ENCODE results near the gene MYO1E.

The MYO1E gene

DNA sequence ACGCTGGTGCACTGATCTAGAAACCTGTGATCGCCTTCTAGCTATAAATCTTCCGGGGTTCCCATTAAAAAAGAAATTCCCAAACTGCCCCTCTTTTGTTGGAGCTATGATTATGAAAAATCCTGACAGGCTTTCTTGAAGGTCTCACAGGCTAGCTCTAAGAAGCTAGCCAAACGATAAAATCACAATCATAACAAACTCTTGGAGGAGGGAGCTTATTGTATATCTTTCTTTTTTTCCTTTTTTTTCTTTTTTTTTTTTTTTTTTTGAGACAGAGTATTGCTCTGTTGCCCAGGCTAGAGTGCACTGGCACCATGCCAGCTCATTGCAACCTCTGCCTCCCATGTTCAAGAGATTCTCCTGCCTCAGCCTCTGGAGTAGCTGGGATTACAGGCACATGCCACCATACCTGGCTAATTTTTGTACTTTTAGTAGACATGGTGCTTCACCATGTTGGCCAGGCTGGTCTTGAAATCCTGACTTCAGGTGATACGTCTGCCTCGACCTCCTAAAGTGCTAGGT lies 72.0 kb downstream of the MYO1E start:
- no peak for FAIRE-seq
- DNase-seq (ENCODE audit: insufficient read length, low spot score), result no peak
- TF ChIP-seq, protein P1, sequence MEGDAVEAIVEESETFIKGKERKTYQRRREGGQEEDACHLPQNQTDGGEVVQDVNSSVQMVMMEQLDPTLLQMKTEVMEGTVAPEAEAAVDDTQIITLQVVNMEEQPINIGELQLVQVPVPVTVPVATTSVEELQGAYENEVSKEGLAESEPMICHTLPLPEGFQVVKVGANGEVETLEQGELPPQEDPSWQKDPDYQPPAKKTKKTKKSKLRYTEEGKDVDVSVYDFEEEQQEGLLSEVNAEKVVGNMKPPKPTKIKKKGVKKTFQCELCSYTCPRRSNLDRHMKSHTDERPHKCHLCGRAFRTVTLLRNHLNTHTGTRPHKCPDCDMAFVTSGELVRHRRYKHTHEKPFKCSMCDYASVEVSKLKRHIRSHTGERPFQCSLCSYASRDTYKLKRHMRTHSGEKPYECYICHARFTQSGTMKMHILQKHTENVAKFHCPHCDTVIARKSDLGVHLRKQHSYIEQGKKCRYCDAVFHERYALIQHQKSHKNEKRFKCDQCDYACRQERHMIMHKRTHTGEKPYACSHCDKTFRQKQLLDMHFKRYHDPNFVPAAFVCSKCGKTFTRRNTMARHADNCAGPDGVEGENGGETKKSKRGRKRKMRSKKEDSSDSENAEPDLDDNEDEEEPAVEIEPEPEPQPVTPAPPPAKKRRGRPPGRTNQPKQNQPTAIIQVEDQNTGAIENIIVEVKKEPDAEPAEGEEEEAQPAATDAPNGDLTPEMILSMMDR (IDR thresholded peaks at IDR 0.05; ENCODE audit: insufficient read depth, missing control alignments), result no peak

DNA sequence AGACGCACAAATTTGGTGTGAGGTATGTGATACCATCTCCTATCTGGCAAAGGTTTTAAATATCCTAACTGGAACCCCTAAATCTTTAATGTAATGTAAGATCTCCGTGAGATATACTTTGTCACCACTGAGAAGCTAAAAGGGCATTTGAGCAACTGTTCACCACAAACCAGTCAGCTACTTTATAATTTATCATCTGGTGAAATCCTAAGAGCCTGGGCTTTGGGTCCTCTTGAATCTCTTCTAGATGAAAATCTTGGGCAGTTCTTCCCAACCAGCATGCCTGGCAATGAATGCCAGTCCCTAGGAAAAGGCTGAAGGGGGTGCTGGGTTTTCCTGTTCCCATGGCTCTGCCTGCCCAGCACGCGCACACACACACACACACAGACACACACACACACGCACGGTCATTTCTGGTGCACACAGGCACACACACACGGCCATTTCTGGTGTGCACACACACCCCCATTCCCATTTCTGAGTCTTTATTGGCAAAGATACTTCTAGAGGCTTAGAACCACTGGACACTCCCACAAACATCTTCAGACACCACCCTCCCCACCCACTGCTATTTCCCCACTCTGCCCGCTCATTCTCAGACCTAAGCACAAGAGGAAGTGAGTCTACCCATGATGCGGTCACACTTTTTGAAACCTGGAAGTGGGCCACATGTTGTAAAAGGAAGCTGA lies 72.6 kb downstream of the MYO1E start:
- TF ChIP-seq, protein P1 (IDR thresholded peaks at IDR 0.05; ENCODE audit: insufficient read depth, missing control alignments), result no peak
- FAIRE-seq, result no peak
- DNase-seq (ENCODE audit: insufficient read length, low spot score), result no peak

DNA sequence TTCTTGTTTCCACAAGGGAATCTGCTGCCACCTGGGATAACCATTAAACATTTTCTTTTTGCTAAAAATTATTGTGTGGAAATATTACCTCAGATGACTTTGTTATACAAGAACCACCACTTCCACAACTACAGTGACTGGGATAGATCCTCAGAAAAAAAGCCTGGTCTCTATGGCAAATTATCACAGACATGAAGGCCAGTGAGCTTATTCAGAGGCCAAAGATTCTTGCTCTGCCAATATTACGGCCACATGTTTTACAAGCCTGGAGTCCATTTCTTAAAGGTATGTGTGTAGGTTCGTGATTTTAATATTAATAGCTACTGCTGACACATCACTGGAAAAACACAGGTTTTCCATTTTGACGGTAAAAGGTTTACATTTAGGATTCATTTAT lies 73.8 kb downstream of the MYO1E start:
- TF ChIP-seq, protein P1 (IDR thresholded peaks at IDR 0.05; ENCODE audit: insufficient read depth, missing control alignments), result no peak
- no peak for FAIRE-seq
- DNase-seq (ENCODE audit: insufficient read length, low spot score), result no peak

DNA sequence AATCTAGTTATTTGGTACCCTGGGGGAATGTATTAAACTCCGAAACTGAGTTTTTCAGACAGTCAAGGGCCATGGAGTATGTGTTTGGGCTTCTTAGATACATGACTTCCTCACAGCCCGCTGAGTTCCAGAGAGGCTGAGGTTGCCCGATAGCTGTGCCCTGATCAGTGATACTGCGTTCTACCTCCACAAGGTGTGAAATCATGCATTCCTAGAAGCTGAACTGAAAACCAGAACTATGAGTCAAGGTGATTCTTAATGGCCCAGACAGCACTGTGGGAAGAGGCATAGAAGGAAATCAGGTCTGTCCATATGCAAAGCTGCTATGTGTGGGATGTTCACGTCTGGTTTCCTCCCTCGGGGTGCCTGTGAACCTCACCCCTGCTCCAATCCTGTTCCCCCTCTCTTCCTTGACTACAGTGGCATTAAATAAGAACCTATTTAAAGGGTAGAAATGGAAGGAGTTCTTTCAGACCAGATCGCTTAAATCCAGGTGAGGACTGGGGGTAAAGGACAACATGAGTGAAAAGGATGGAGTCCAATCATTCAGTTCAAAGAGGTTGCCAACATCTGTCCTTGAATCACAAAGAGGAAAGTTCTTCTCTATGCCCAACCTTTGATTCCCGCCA lies 74.3 kb downstream of the MYO1E start:
- no peak for FAIRE-seq
- DNase-seq (ENCODE audit: insufficient read length, low spot score), result no peak
- TF ChIP-seq, protein P1 (IDR thresholded peaks at IDR 0.05; ENCODE audit: insufficient read depth, missing control alignments), result no peak

DNA sequence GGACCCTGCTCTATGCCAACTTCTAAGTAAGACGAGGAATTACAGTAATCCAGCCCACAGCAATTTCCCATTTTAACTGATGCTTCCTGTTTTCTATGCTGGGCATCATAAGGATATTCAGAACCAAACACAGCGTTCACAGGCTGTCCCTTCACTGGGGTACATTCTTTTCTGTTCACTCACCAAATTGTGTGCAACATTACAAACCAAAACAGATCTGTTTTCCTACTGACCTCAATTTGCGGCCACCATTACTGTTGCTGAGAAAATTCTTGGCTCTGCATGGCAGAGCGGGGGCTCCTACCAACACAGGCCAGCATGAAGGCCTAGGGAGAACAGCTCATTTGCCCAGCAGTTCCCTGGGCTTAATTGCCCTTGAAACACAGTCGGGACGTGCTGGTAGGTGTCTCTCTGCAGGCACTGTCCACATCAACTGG lies 76.5 kb downstream of the MYO1E start:
- DNase-seq (ENCODE audit: insufficient read length, low spot score) (no peak), FAIRE-seq (no peak)
- TF ChIP-seq, protein P1 (IDR thresholded peaks at IDR 0.05; ENCODE audit: insufficient read depth, missing control alignments), result no peak

DNA sequence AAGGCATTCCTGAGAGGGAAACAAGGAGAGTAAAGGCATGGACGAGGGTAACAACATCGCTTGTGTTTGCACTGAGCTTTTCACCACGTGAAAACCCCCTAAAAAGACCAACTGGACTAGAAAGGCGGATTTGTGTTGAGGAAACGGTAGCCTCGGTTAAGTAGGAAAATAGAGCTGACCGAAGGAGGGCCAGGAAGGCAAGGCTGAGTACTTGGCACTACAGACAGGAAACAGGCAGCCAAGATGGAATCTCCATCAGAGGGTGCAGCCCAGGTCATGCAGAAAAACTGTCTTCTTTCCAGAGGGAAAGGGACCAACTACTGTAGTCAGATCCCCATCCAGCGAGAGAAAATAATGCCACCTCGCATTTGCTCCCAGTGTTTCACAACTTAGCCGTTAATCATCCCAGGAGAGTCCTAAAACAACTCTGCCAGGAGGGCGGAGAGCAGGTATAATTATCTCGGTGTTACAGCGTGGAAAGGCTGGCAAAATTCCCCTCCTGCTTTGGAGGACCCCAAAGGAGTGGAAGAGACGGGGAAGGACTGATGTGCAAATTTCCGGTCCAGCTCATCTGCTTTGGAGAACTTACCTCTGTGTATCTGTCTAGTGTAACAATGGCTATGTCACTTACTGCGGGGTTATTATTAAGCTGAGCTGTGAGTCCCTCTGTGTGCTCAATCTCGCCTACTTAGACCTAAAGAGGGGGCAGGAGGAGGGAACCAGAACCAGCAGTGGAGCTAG lies 77.2 kb downstream of the MYO1E start:
- DNase-seq (ENCODE audit: insufficient read length, low spot score) (no peak), FAIRE-seq (no peak)
- TF ChIP-seq, protein P1 (IDR thresholded peaks at IDR 0.05; ENCODE audit: insufficient read depth, missing control alignments), result no peak
